Activated CD4-positive, alpha-beta T cell treated with anti-CD3 and anti-CD28 coated beads, Interleukin-2, Interleukin-4, amounts not matched to agents 100 ng/mL and 50 ng/mL, durations not matched to agents 16 hours and 8 hours (primary cell): ENCODE data around the gene ZNF474.

Experiments
- DNase-seq: peaks from one replicate; pipeline ENCODE4 v3.0.0-alpha.2; 2020; ENCODE audit warnings: low spot score

Gene ZNF474

DNA sequence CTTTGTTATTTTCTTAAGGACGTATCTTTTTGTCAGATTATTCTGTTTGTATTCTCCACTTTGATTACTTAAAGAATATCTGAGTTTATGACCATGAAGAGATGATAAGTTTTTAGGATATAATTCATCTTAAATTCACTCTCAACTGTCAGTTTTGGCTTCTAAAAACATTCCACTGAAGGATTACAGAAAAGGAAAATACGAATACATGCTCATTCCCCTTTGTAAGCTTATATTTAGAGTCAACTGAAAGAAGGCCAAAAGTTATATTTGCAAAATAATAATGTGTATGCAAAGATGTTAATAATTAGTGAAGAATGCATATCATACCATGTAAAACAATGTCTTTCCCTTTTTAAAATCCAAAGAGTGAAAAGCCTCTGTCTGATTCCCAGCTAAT is 52.5 kb downstream of the ZNF474 start:
- no peak for DNase-seq

DNA sequence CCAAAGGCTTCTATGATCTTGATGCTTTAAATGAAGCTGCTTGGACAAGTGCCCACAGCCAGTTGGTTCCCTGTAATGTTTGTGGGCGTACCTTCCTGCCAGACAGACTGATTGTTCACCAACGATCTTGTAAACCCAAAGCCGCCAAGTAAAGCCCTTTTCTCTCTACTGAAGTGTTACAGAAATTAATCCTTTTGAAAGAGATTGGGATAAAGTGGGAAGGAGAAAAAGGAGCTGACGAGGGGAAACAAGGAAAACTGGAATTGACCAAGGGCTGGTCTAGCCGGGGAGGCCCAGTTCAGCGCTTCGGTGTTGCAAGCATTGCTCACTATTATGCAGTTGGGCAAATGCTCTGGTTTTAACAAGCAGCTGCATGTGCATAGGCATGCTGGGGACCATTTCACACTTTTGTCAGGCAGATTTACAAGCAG is 53.2 kb downstream of the ZNF474 start:
- no peak for DNase-seq

DNA sequence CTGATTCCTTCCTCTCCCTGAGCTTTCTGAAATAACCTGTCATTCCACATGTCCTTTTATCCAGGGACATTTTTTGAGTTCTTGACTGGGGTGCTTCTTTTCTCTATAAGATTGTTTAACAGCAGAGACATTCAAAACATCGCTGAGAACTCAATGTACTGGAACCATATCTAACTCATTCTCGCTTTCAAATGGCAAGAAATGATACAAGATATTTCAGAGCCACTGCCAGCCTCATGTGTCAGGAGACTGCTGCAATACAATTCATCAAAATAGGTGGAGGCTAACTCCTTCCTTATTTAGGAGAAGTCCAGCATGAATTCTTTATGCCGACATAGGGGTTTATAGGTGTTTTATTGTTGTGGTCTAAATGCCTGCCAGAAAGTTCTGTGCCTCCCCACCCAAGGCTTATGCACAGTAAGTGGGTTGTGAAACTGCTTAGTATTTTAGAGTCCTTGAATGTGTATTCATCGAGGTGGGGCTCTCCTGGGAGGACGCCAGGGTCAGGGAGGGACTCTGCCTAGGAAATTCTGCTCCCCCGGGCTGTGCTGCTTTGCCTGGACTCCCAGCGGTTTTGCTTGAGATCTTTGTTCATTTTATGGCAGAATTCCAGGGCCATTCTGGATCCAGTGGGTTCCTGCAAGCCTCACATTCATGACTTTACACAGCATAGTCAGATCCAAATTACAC is 53.9 kb downstream of the ZNF474 start:
- no peak for DNase-seq

DNA sequence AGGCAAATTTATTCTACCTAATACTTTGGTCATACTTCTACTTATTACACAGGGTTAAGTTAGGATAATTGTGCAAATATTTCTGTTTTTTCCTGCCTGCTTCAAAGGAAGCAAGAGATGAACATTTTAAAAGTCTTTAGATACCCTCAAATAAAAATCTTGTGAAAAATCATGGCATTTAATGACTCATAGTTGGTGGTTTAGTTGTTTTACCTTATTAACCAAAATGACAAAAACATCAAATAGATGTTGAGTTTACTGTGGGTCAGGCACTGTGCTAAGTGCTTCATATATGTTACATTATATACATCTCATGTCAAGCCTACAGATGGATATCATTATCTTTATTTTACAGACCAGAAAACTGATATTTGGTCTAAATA is 54.4 kb downstream of the ZNF474 start:
- DNase-seq, result no peak

DNA sequence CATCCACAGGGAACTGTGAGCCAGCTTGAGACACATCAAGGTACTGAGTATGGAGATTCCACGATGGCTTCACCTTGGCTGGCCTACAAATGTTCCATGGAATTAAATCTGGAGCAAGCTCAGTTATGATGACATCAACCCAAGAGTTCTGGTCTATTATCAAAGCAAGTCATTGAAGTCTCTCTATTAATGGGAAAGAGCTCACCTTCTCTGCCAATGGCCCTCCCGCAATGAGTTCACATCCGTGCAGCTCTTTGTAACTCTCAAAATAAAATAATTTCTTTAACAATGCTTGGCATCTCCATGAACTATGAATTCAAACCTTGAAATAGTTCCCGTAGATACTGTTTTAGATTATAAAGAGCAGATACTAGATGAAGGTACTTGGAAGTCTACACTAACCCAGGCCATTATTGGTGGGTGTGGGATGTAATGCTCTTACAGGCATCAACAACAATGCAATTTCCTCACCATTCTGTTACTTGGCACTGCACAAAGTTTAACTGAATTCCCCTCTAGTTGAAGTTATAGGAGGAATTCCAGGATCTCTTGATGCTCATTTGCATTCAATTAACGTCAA is 55.4 kb downstream of the ZNF474 start:
- DNase-seq, result no peak

DNA sequence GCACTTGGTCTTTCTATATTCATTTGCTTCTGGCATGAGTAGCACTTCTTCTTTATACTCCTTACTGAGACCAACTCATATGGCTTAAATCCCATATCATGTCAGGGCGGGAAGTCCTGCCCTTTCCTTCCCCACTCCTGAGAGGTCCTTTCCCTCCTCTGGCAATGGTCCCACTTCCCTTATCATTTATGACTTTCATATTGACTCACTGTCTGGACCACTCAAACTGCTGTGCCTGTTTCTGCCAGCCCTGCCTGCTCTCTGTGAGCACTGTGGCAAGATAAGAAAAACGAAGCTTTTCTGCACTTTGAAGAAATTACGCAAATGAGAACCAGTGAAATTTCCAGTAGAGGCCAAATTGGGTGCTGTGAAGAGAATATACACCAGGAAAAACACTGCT is 58.1 kb downstream of the ZNF474 start:
- DNase-seq, result no peak

DNA sequence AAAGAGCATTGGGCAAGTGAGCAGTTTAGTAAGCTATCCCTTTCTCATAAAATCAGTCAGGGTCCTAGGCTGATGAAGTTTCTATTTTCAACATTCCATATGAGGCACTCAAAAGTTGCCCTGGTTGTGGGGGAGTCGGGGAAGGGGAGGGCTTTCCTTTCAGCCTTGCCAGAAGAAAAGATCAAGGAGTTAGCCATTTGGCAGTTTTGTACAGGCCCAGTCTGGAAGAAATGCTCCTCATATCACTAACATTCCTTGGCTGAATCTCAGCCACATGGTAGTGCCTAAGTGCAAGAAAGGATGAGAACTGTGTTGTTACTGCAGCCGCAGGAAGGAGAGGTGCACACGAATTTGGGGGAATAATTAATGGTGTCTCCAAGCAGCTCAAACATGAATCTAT is 60.8 kb downstream of the ZNF474 start:
- no peak for DNase-seq

DNA sequence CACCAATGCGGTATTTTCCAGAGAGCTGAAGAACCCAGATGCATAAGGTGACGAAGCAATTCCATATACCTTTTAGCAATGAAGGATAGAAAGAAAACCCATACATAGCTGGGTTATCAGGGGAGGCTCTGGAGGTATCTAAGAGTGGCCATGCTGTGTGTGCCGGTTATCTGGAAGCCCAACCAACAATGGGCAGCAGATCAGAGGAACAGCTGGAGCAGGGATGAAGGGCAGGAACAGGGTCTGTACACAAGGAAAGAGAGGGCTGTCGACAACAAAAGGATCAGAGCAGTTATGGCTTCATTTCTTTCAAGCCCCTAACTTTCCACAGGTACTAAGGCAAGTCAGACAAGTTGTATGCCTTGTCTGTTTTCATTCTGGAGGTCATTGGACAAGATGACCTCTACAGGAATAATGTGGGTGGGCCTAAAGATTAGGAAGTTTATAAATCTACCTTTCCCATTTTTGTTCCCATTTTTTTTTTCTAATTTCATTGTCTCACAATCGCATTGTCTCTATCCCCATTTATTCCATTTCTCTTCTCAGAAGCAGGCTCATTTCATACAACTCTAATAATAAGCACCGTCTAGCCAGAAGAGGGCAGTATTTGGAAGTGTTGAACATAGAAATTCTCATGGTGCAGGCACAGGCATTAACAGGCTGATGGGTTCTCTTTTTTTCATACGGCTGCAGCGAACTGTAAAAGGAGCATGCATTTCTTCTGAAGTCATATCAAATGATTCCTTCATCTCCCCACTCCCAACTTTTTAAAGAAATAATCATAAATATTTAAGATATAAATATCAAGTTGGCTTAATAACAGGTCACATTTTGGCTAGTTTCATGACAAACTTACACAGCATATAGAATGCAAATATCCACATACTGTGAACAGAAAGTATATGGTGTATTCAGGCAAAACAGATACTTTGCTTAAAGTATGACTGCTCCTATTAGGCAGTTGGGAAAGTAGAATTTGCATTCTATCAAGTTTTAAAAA is 63.5 kb downstream of the ZNF474 start:
- peak; percentile 37 for DNase-seq

DNA sequence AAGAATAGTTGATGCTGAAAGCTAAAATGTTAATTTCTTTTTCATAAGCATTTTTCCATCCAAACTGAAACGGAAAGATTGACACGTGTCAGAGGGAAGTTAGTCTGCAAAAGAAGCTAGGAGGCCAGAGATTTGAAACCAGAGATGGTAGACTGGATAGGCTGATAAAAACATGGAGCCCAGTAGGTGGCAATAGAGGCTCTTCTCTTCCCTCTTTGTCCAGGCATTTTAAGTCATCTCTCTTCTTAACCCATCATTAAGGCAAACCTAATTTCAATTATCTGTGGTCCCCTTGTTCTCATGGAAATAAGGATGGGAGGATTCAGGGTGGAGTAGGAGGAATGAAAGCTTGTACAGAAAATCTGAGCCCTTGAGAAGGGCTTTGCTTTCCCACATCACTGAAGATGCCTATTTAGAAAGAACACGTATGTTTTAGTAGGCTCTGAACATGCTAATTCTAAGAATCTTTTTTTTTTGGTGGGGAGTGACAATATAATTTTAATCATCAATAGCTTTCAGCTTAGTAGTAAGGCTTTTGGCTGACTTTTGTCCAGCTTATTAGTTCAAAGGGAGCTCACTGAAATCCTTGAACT is 66.6 kb downstream of the ZNF474 start:
- no peak for DNase-seq

DNA sequence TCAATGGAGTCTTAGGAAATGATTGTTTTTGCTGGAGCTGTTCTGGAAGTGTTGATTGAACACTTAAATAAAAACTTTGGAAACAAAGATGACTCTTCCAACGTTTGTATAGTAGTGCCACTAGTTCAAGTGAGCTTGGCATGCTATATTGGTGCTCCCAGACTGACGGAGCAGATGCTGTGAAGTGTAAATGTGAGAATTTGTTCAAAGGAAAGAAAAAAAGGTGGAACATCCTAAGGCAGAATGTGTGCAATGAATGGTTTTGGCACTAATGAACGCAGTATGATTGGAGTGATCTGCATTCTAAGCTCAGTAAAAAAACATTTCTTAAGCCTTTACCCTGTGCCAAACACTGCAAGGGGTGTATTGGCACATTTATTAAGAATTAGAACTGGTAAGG is 69.8 kb downstream of the ZNF474 start:
- DNase-seq, result no peak

DNA sequence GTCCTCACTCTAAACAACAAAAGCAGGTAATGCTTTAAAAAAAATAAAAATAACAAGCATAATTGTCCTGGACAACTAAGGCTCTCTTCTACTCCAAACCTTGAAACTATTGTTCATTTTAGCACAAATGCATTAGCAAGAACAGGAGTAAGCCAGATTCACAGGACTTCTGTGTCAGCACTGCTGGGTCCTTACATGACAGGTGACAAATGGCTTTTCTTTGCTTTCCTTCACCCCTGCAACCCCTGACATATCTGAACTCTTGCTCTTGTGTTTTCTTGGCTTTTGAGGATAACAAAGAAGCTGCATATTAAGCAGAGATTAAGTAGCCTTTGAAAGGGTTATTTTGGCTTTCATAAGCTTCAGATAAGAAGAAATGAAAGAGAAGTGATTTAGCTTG is 71.1 kb downstream of the ZNF474 start:
- DNase-seq, result no peak

DNA sequence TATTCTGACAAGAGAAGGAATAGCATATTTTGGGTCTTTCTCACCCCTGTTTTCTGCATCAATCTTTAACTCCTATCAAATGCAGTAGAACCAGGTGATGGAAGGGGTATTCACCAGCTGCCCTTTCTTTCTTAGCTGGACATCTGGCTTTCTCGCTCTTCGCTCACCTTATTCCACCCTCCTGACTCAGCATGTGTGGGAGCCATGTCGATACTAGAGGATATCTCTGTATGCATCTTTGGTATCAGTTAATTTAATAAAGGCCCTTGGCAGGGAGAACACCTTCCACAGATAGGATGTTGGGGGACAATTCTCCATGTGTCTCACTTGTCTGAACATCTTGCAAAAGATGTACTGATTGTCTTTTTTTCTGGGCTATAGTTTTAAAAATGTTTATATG is 71.5 kb downstream of the ZNF474 start:
- DNase-seq, result no peak

DNA sequence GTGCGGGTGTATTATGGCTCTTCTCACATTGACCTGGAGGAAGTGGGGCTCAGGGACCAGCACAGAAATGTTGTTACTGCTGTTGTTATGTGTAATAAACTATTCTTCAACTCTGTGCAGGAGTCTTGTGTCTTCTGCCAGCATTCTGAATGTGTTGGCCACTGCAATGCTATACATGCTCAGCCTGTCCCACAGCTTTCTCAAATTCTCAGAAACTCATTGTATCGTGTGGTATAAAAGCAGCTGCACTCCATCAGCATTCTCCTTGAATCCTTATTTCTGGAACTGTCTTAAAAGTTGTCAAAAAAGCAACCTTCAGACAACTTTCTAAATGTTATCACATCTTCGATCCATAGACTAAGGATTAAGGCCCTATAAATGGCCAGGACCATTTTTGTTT is 72.0 kb downstream of the ZNF474 start:
- DNase-seq, result no peak

DNA sequence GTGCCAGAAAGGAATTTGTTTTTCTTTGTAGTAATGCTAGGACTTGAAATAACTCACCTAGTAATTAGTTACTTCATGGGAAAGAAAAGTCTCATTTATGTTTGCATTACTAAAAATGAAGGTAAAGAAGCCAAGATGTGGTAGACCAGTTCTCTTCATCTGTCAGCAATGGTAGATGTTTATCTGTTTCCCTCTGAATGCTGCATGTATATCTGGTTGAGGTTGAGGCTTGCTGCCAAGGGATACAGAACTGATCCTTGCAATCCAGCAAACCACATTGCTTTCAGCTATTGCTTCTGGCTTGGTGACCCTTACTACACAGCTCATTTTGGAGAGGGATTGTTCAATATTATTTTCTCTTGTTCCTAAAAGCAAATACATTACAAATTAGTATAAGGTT is 73.6 kb downstream of the ZNF474 start:
- no peak for DNase-seq
